WTC11 (cell line): ENCODE data around the gene CRELD1. TPM values are rescaled to one million over a fixed set of nuclear protein-coding genes. Genes with fewer than 3 reads are reported as not detected.

Experiments
- ATAC-seq: fragments of 200-7000 bp; cut with Tn5 transposase; 2 replicates; pipeline ENCODE4 v1.10.0; 2021; ENCODE audit warnings: mild to moderate bottlenecking, moderate library complexity
- CTCF ChIA-PET: fragments of 300-600 bp; sonication (Branson Sonifier 250); formaldehyde crosslinking; loops from one replicate; lab custom pipeline; 2021; ENCODE audit warnings: antibody characterized with exemption; lab: Charles Lee
- POLR2A ChIA-PET: fragments of 350-600 bp; sonication (Branson Sonifier 250); formaldehyde crosslinking; loops from one replicate; lab custom pipeline; 2021; ENCODE audit warnings: antibody characterized with exemption; lab: Charles Lee
- DNase-seq: peaks from one replicate; pipeline ENCODE4 v3.0.0; 2021; ENCODE audit warnings: low spot score
- H3K27ac Mint-ChIP-seq: 2 replicates; pipeline ENCODE4 v1.8.0; 2021; ENCODE audit warnings: mixed read lengths
- H3K27me3 Mint-ChIP-seq: 2 replicates; pipeline ENCODE4 v1.8.0; 2021; ENCODE audit warnings: low read depth, mild to moderate bottlenecking, moderate library complexity, mixed read lengths
- H3K36me3 Mint-ChIP-seq: 2 replicates; pipeline ENCODE4 v1.8.0; 2021; ENCODE audit warnings: mixed read lengths
- H3K4me1 Mint-ChIP-seq: 2 replicates; pipeline ENCODE4 v1.8.0; 2022; ENCODE audit warnings: mixed read lengths
- H3K4me3 Mint-ChIP-seq: 2 replicates; pipeline ENCODE4 v1.8.0; 2021; ENCODE audit warnings: mild to moderate bottlenecking, moderate library complexity, mixed read lengths
- H3K9me3 Mint-ChIP-seq: 2 replicates; pipeline ENCODE4 v1.8.0; 2021; ENCODE audit warnings: mixed read lengths
- EMX1 ChIP-seq: fragments of 250-450 bp; sonication (Bioruptor Pico); IDR thresholded peaks from 2 replicates; pipeline ENCODE4 v1.8.0; 2021; ENCODE audit warnings: mild to moderate bottlenecking
- FOXK1 ChIP-seq: sonication (generic); formaldehyde crosslinking; IDR thresholded peaks from 2 replicates; pipeline ENCODE4 v1.8.0; 2022; ENCODE audit warnings: mild to moderate bottlenecking, moderate library complexity, missing genetic modification reagents
- GRHL2 ChIP-seq: fragments of 250-450 bp; sonication (Bioruptor Pico); IDR thresholded peaks from 2 replicates; pipeline ENCODE4 v1.8.0; 2022; ENCODE audit warnings: mild to moderate bottlenecking, moderate library complexity; ENCODE audit not compliant: insufficient replicate concordance, severe bottlenecking
- JUN ChIP-seq: sonication (generic); formaldehyde crosslinking; IDR thresholded peaks from 2 replicates; pipeline ENCODE4 v1.8.0; 2023; ENCODE audit warnings: mild to moderate bottlenecking, missing genetic modification reagents
- MXD4 ChIP-seq: fragments of 250-450 bp; sonication (Bioruptor Pico); IDR thresholded peaks from 2 replicates; pipeline ENCODE4 v1.8.0; 2021; ENCODE audit warnings: mild to moderate bottlenecking, moderate library complexity, borderline replicate concordance
- NFYB ChIP-seq: sonication (generic); formaldehyde crosslinking; conservative IDR thresholded peaks from 2 replicates; pipeline ENCODE4 v1.8.0; 2022; ENCODE audit warnings: low read depth, missing genetic modification reagents
- NR2C2 ChIP-seq: sonication (generic); formaldehyde crosslinking; IDR thresholded peaks from 2 replicates; pipeline ENCODE4 v1.8.0; 2022; ENCODE audit warnings: mild to moderate bottlenecking, missing genetic modification reagents
- PRRX2 ChIP-seq: fragments of 250-450 bp; sonication (Bioruptor Pico); IDR thresholded peaks from 2 replicates; pipeline ENCODE4 v1.8.0; 2021; ENCODE audit warnings: mild to moderate bottlenecking
- RELA ChIP-seq: sonication (generic); formaldehyde crosslinking; IDR thresholded peaks from 2 replicates; pipeline ENCODE4 v1.8.1; 2022; ENCODE audit warnings: missing genetic modification reagents, mild to moderate bottlenecking, borderline replicate concordance
- RORB ChIP-seq: fragments of 250-450 bp; sonication (Bioruptor Pico); IDR thresholded peaks from 2 replicates; pipeline ENCODE4 v1.9.0; 2021; ENCODE audit warnings: mild to moderate bottlenecking
- SMAD3 ChIP-seq: sonication (generic); formaldehyde crosslinking; IDR thresholded peaks from 2 replicates; pipeline ENCODE4 v1.8.0; 2022; ENCODE audit warnings: missing genetic modification reagents, mild to moderate bottlenecking, borderline replicate concordance
- SMAD4 ChIP-seq: sonication (generic); formaldehyde crosslinking; IDR thresholded peaks from 2 replicates; pipeline ENCODE4 v1.8.0; 2022; ENCODE audit warnings: mild to moderate bottlenecking, missing genetic modification reagents
- TP53 ChIP-seq: sonication (generic); formaldehyde crosslinking; IDR thresholded peaks from 2 replicates; pipeline ENCODE4 v1.8.1; 2023; ENCODE audit warnings: mild to moderate bottlenecking, missing genetic modification reagents
- total RNA-seq: library from RNA; stranded (reverse); gene quantifications from 3 replicates; pipeline ENCODE4 v1.2.3, GENCODE V29; 2021
- TF ChIP-seq, protein P1 (sequence below): sonication (generic); formaldehyde crosslinking; IDR thresholded peaks from 2 replicates; pipeline ENCODE4 v1.8.0; 2022; ENCODE audit warnings: mild to moderate bottlenecking, missing genetic modification reagents
- TF ChIP-seq, protein P2 (sequence below): sonication (generic); formaldehyde crosslinking; IDR thresholded peaks from 2 replicates; pipeline ENCODE4 v1.8.1; 2022; ENCODE audit warnings: mild to moderate bottlenecking, moderate library complexity, missing genetic modification reagents
- TF ChIP-seq, protein P3 (sequence below): fragments of 250-450 bp; sonication (Bioruptor Pico); IDR thresholded peaks from 2 replicates; pipeline ENCODE4 v2.1.2; 2022; ENCODE audit warnings: mild to moderate bottlenecking, moderate library complexity
- TF ChIP-seq, protein P4 (sequence below): sonication (generic); formaldehyde crosslinking; IDR thresholded peaks from 2 replicates; pipeline ENCODE4 v1.8.1; 2022; ENCODE audit warnings: mild to moderate bottlenecking, missing genetic modification reagents, moderate library complexity, borderline replicate concordance
- TF ChIP-seq, protein P5 (sequence below): sonication (generic); formaldehyde crosslinking; IDR thresholded peaks from 2 replicates; pipeline ENCODE4 v1.8.0; 2023; ENCODE audit warnings: missing genetic modification reagents, mild to moderate bottlenecking, borderline replicate concordance
- TF ChIP-seq, protein P6 (sequence below): sonication (generic); formaldehyde crosslinking; IDR thresholded peaks from 2 replicates; pipeline ENCODE4 v1.8.1; 2022; ENCODE audit warnings: low read depth, mild to moderate bottlenecking, moderate library complexity, missing genetic modification reagents, borderline replicate concordance

CRELD1 gene
- total RNA-seq, 1 experiment from 2014 or later: 18.8 TPM

DNA sequence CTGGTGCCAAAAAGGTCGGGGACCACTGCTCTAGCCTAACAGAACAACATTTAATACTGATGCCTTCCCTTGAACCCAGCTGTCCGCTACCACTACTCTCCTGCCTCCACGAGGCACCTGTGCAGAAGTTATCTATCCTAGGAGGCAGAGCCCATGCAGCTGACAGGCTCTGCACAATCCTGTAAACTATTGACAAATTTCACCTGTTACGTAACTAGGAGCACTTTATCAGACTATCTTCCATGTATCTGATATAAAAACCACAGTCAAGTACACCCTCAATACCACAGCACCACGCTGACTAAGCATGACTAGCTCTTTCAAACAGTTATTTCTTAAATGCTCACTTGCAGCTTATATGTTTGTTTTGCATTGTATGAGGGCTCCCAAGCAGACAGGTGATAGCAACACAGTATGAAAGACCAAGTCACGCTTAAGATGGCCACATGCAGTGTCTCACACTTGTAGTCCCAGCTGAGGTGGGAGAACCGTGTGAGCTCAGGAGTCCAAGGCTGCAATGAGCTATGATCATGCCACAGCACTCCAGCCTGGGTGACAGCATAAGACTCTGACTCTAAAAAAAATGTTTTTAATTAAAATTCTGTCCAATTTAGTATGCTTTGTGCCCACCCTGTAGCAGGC lies 21.2 kb upstream of the CRELD1 start (continued):
- no peak for TF ChIP-seq SMAD3 (CRISPR knock-in tag)
- TF ChIP-seq SMAD4 (CRISPR knock-in tag): no peak
- no peak for TF ChIP-seq MXD4 (CRISPR knock-in tag)
- TF ChIP-seq, protein P1, sequence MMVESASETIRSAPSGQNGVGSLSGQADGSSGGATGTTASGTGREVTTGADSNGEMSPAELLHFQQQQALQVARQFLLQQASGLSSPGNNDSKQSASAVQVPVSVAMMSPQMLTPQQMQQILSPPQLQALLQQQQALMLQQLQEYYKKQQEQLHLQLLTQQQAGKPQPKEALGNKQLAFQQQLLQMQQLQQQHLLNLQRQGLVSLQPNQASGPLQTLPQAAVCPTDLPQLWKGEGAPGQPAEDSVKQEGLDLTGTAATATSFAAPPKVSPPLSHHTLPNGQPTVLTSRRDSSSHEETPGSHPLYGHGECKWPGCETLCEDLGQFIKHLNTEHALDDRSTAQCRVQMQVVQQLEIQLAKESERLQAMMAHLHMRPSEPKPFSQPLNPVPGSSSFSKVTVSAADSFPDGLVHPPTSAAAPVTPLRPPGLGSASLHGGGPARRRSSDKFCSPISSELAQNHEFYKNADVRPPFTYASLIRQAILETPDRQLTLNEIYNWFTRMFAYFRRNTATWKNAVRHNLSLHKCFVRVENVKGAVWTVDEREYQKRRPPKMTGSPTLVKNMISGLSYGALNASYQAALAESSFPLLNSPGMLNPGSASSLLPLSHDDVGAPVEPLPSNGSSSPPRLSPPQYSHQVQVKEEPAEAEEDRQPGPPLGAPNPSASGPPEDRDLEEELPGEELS (CRISPR knock-in tag): no peak
- TF ChIP-seq PRRX2: no peak
- TF ChIP-seq NR2C2 (CRISPR knock-in tag): no peak
- TF ChIP-seq, protein P2, sequence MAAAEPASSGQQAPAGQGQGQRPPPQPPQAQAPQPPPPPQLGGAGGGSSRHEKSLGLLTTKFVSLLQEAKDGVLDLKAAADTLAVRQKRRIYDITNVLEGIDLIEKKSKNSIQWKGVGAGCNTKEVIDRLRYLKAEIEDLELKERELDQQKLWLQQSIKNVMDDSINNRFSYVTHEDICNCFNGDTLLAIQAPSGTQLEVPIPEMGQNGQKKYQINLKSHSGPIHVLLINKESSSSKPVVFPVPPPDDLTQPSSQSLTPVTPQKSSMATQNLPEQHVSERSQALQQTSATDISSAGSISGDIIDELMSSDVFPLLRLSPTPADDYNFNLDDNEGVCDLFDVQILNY (CRISPR knock-in tag): no peak
- no peak for TF ChIP-seq FOXK1 (CRISPR knock-in tag)
- TF ChIP-seq JUN (CRISPR knock-in tag): no peak
- TF ChIP-seq EMX1: no peak
- no peak for TF ChIP-seq TP53 (CRISPR knock-in tag)
- no peak for TF ChIP-seq RELA (CRISPR knock-in tag)
- TF ChIP-seq, protein P3, sequence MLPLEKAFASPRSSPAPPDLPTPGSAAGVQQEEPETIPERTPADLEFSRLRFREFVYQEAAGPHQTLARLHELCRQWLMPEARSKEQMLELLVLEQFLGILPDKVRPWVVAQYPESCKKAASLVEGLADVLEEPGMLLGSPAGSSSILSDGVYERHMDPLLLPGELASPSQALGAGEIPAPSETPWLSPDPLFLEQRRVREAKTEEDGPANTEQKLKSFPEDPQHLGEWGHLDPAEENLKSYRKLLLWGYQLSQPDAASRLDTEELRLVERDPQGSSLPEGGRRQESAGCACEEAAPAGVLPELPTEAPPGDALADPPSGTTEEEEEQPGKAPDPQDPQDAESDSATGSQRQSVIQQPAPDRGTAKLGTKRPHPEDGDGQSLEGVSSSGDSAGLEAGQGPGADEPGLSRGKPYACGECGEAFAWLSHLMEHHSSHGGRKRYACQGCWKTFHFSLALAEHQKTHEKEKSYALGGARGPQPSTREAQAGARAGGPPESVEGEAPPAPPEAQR (CRISPR knock-in tag): no peak

DNA sequence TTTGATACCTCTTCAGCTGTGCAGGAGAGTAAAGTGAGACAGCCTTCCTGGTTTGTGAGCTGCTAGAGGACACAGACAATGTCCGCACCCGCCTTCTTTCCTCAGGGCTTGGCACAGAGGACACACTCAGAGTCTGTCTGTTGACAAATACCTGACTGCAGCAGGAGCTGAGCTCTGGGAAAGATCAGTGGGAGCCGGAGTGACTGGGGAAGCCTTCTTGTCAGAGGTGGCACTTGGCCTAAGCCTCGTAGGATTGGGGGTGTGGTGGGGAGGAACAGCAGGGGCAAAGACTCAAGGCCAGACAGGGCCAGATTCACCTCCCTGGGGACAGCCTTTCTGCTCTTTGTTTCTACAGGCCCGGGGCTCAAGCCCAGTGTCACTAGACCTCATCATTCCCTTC lies 20.0 kb upstream of the CRELD1 start:
- ATAC-seq (no peak), DNase-seq (no peak)
- Mint-ChIP-seq H3K27me3 (peaks cover 3% of the 10 kb centered on the region; the same call in 1 of the 2 replicates), H3K27ac (no peak overlapping the region), H3K36me3 (no peaks in the 10 kb centered on the region), H3K9me3 (no peaks in the 10 kb centered on the region), H3K4me1 (peaks cover 18% of the 10 kb centered on the region), H3K4me3 (no peak overlapping the region)
- no peak for TF ChIP-seq RORB (CRISPR knock-in tag)
- TF ChIP-seq, protein P3 (CRISPR knock-in tag): no peak
- no peak for TF ChIP-seq NFYB (CRISPR knock-in tag)
- TF ChIP-seq, protein P4, sequence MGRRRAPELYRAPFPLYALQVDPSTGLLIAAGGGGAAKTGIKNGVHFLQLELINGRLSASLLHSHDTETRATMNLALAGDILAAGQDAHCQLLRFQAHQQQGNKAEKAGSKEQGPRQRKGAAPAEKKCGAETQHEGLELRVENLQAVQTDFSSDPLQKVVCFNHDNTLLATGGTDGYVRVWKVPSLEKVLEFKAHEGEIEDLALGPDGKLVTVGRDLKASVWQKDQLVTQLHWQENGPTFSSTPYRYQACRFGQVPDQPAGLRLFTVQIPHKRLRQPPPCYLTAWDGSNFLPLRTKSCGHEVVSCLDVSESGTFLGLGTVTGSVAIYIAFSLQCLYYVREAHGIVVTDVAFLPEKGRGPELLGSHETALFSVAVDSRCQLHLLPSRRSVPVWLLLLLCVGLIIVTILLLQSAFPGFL (CRISPR knock-in tag): no peak
- TF ChIP-seq GRHL2: no peak
- TF ChIP-seq, protein P5, sequence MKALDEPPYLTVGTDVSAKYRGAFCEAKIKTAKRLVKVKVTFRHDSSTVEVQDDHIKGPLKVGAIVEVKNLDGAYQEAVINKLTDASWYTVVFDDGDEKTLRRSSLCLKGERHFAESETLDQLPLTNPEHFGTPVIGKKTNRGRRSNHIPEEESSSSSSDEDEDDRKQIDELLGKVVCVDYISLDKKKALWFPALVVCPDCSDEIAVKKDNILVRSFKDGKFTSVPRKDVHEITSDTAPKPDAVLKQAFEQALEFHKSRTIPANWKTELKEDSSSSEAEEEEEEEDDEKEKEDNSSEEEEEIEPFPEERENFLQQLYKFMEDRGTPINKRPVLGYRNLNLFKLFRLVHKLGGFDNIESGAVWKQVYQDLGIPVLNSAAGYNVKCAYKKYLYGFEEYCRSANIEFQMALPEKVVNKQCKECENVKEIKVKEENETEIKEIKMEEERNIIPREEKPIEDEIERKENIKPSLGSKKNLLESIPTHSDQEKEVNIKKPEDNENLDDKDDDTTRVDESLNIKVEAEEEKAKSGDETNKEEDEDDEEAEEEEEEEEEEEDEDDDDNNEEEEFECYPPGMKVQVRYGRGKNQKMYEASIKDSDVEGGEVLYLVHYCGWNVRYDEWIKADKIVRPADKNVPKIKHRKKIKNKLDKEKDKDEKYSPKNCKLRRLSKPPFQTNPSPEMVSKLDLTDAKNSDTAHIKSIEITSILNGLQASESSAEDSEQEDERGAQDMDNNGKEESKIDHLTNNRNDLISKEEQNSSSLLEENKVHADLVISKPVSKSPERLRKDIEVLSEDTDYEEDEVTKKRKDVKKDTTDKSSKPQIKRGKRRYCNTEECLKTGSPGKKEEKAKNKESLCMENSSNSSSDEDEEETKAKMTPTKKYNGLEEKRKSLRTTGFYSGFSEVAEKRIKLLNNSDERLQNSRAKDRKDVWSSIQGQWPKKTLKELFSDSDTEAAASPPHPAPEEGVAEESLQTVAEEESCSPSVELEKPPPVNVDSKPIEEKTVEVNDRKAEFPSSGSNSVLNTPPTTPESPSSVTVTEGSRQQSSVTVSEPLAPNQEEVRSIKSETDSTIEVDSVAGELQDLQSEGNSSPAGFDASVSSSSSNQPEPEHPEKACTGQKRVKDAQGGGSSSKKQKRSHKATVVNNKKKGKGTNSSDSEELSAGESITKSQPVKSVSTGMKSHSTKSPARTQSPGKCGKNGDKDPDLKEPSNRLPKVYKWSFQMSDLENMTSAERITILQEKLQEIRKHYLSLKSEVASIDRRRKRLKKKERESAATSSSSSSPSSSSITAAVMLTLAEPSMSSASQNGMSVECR (CRISPR knock-in tag): no peak
- TF ChIP-seq, protein P6, sequence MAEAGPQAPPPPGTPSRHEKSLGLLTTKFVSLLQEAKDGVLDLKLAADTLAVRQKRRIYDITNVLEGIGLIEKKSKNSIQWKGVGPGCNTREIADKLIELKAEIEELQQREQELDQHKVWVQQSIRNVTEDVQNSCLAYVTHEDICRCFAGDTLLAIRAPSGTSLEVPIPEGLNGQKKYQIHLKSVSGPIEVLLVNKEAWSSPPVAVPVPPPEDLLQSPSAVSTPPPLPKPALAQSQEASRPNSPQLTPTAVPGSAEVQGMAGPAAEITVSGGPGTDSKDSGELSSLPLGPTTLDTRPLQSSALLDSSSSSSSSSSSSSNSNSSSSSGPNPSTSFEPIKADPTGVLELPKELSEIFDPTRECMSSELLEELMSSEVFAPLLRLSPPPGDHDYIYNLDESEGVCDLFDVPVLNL: no peak
- ChIA-PET POLR2A (interaction anchor here (1.2 to 3.0 kb wide), 2 partner anchors 12 to 20 kb away, joined by 3 to 16 read pairs; partner anchors contain the start of gene CRELD1), CTCF (interaction anchor here (0.9 to 1.3 kb wide), 3 partner anchors 18 to 33 kb away, joined by 3 to 7 read pairs (median 3); no protein-coding TSS in a partner anchor)
